Progenitor cell of endocrine pancreas (in vitro differentiated cells): ENCODE measurements around the gene MARCHF3. TPM values are rescaled to one million over a fixed set of nuclear protein-coding genes. Genes with fewer than 3 reads are reported as not detected.

Experiments
- DNase-seq: peaks from one replicate; pipeline ENCODE4 v3.0.0; 2021; ENCODE audit warnings: low spot score; ENCODE audit not compliant: unreplicated experiment
- H3K27ac Mint-ChIP-seq: 2 replicates; pipeline ENCODE4 v1.8.0; 2021; ENCODE audit warnings: mild to moderate bottlenecking, moderate library complexity, mixed read lengths
- H3K27me3 Mint-ChIP-seq: 2 replicates; pipeline ENCODE4 v1.8.0; 2021; ENCODE audit warnings: mixed read lengths
- H3K36me3 Mint-ChIP-seq: 2 replicates; pipeline ENCODE4 v1.8.0; 2022; ENCODE audit warnings: mixed read lengths; ENCODE audit not compliant: insufficient read depth
- H3K4me1 Mint-ChIP-seq: 2 replicates; pipeline ENCODE4 v1.8.0; 2021; ENCODE audit warnings: low read depth, mixed read lengths
- H3K4me3 Mint-ChIP-seq: 2 replicates; pipeline ENCODE4 v1.8.0; 2021; ENCODE audit warnings: low read depth, mild to moderate bottlenecking, moderate library complexity, mixed read lengths
- H3K9me3 Mint-ChIP-seq: 2 replicates; pipeline ENCODE4 v1.8.0; 2021; ENCODE audit warnings: low read depth, mixed read lengths
- CTCF ChIP-seq: fragments of 200-600 bp; sonication (generic); IDR thresholded peaks from one replicate; pipeline ENCODE4 v1.5.0; 2021; ENCODE audit warnings: antibody characterized with exemption, mild to moderate bottlenecking; ENCODE audit not compliant: unreplicated experiment
- total RNA-seq: library from RNA; stranded (reverse); gene quantifications from 2 replicates; pipeline ENCODE4 v1.2.1, GENCODE V29; 2021

The MARCHF3 gene
- total RNA-seq, 1 donor from 2014 or later, result 11.6 TPM

GRCh38 chr5:127011153-127011552 lies 19.2 kb downstream of the MARCHF3 start:
- no peaks in the 10 kb centered on the region for H3K27me3 Mint-ChIP-seq

GRCh38 chr5:127010362-127010761 lies 20.0 kb downstream of the MARCHF3 start:
- DNase-seq, result no peak
- no peaks in the 10 kb centered on the region for H3K36me3 Mint-ChIP-seq
- H3K4me1 Mint-ChIP-seq, result no peaks in the 10 kb centered on the region
- TF ChIP-seq CTCF, result no peak
- no peak overlapping the region for H3K27ac Mint-ChIP-seq
- no peaks in the 10 kb centered on the region for H3K27me3 Mint-ChIP-seq
- H3K4me3 Mint-ChIP-seq, result no peak overlapping the region
- peaks cover 4% of the 10 kb centered on the region for H3K9me3 Mint-ChIP-seq

More at GRCh38 chr5:127011153-127011552, 19.2 kb downstream of the MARCHF3 start:
- no peaks in the 10 kb centered on the region for H3K36me3 Mint-ChIP-seq
- H3K4me1 Mint-ChIP-seq, result no peaks in the 10 kb centered on the region
- H3K27ac Mint-ChIP-seq, result no peak overlapping the region
- no peak overlapping the region for H3K4me3 Mint-ChIP-seq
- no peak for DNase-seq
- no peak for TF ChIP-seq CTCF
- H3K9me3 Mint-ChIP-seq, result peaks cover 4% of the 10 kb centered on the region

DNA sequence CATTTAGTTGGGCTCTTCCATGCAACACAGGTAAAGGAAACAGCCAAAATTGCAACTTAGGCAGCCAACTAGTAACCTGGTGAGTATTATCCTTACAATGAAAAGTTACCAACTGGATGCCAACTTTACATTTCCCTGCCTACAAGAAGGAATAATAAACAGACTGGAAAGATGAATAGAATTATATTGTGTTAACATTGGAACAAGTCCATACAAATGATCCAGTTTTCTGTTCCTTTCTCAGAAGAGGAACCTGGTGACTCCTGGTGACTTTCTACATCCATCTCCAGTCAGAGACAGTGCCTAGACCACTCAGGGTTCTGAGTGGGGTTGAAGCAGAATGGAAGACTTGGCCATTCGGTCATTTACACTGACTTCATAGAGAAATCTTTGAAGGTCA lies 20.6 kb downstream of the MARCHF3 start:
- Mint-ChIP-seq H3K27ac (no peak overlapping the region), H3K4me3 (no peak overlapping the region), H3K4me1 (no peaks in the 10 kb centered on the region), H3K9me3 (peaks cover 4% of the 10 kb centered on the region), H3K27me3 (no peaks in the 10 kb centered on the region), H3K36me3 (no peaks in the 10 kb centered on the region)
- no peak for TF ChIP-seq CTCF
- DNase-seq, result no peak

DNA sequence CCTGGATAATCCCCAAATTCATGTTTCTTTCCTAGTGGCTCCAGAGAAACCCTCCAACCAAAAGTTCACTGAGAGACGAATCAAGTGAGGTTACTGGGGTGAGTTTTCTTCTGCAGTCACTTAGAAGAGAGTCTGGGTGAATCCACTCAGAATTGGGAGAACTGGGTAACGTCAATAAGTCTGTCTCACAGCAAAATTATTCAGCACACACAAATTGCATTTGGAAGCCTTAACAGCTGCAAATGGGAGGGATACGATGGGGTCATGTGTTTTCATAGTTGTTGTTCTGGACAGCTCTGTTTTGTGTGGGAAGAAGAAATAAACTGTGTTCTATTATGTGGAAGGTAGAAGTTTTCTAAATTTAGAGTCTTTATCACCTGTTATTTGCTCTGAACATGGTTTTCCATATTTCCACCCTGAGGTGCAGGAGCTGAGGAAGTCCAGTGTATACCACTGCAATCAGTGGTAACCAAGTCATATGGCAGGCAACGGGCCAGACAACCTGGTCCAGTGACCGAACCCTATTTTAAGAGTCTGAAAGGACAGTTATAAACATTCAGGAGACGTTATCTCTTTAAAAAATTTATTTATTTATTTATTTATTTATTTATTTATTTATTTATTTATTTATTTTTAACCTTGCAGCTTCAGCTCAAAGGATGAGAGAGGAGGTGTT lies 21.9 kb downstream of the MARCHF3 start:
- no peaks in the 10 kb centered on the region for H3K27me3 Mint-ChIP-seq
- DNase-seq, result no peak
- peaks cover 4% of the 10 kb centered on the region for H3K4me1 Mint-ChIP-seq
- peaks cover 4% of the 10 kb centered on the region for H3K9me3 Mint-ChIP-seq
- H3K4me3 Mint-ChIP-seq, result no peak overlapping the region
- H3K36me3 Mint-ChIP-seq, result no peaks in the 10 kb centered on the region
- TF ChIP-seq CTCF, result no peak
- no peak overlapping the region for H3K27ac Mint-ChIP-seq

DNA sequence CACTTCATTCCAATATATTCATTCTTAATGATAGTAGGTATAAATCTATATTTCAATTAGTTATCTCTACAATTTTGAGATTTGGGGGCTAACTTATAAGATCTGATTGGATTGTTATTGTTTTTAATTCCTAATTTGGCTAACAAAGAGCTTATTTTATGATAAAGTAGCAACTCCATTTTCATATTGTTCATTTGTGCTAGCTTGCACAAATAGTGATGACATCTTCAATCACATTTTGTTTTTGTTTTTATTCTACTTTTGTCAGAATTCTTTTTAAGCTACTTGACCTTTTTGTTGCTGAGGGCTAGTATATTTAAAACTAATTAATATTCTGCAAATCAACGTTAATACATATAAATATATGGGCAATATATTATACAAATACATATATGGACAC lies 22.8 kb downstream of the MARCHF3 start:
- Mint-ChIP-seq H3K4me1 (peaks cover 9% of the 10 kb centered on the region), H3K27me3 (no peaks in the 10 kb centered on the region), H3K4me3 (no peak overlapping the region), H3K9me3 (peaks cover 8% of the 10 kb centered on the region), H3K27ac (no peak overlapping the region), H3K36me3 (peaks cover 1% of the 10 kb centered on the region)
- no peak for DNase-seq
- no peak for TF ChIP-seq CTCF
